Left hindlimb (tissue), 1 donor: ENCODE measurements around the gene ITPK1.

ENCODE experiments used
- DNase-seq: peaks from one replicate; pipeline ENCODE4 v3.0.0-alpha.2; 2018

The ITPK1 gene

GRCh38 chr14:93040982-93041381 lies 74.7 kb downstream of the ITPK1 start:
- no peak for DNase-seq

DNA sequence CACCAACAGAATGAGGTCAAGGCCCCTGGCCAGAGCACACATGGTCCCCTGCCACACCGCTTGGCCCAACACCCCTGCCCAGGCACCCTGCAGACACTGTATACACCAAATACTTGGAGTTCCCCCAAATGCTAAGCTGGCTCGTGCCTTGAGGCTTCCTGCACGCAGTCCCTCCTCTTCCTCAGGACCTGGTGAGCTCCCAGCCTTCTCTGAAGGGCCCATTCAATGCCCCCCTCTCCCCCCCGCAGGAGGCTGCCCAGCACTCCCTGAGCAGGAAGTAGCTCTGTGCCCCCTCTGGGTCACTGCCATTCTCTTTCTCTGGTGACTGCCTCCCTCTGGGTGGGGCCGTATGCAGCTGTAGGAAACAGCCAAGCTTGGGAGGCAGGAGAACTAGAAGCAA lies 75.3 kb downstream of the ITPK1 start:
- DNase-seq = no peak

DNA sequence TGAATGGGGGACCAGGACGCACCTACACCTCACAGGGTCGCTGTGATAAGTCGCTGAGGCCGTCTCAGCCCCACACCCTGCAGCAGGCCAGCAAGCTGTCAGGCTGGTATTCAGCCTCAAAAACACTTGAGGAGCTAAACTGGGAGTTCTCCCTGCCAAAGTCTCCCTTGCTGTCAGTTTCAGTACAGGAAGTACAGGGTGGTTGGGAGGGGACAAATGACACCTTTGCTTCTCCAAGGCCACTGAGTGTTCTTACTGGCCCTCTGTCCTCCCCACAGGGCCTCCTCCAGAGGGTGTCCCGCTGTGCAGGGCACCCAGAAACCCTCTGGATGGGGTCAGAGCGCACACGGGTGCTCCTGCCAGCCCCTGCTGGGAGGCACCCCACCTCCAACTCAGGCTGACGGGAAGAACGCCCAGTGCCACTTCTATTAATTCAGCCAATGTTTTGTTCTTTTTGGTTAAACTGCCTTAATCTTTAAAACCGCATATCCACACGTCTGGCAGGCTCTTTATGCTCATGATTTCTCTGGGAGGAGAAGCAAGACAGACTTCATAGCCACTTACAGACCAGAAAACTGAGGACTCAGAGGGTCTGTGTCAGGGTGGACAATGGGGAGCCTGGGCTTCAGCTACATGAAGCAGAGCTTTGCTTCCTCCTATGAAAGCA lies 75.9 kb downstream of the ITPK1 start:
- DNase-seq = no peak

GRCh38 chr14:93037351-93037750 lies 78.4 kb downstream of the ITPK1 start:
- no peak for DNase-seq

- no peak for DNase-seq
These were observed 78.9 kb downstream of the ITPK1 start for GRCh38 chr14:93036652-93037345.

GRCh38 chr14:93035917-93036651 lies 79.6 kb downstream of the ITPK1 start:
- DNase-seq = no peak

DNA sequence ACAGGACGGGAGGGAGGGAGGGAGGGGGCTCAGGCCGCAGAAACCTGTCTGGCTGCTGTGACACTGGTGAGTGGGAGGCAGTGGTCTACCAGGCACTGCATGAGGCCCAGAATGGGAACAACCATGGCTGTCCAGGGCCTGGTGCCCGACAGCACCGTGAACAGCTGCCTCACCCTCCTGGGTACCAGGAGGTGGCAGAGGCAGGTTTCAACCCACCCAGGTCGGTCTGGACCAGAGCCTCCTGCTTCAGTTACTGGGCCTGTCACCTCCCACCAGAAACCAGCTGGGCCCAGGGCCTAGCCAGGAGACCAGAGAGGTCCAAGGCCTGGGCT lies 80.2 kb downstream of the ITPK1 start:
- no peak for DNase-seq

- DNase-seq = no peak
These were observed 81.1 kb downstream of the ITPK1 start for GRCh38 chr14:93034671-93034994.

- no peak for DNase-seq
These were observed 81.6 kb downstream of the ITPK1 start for GRCh38 chr14:93033983-93034670.

DNA sequence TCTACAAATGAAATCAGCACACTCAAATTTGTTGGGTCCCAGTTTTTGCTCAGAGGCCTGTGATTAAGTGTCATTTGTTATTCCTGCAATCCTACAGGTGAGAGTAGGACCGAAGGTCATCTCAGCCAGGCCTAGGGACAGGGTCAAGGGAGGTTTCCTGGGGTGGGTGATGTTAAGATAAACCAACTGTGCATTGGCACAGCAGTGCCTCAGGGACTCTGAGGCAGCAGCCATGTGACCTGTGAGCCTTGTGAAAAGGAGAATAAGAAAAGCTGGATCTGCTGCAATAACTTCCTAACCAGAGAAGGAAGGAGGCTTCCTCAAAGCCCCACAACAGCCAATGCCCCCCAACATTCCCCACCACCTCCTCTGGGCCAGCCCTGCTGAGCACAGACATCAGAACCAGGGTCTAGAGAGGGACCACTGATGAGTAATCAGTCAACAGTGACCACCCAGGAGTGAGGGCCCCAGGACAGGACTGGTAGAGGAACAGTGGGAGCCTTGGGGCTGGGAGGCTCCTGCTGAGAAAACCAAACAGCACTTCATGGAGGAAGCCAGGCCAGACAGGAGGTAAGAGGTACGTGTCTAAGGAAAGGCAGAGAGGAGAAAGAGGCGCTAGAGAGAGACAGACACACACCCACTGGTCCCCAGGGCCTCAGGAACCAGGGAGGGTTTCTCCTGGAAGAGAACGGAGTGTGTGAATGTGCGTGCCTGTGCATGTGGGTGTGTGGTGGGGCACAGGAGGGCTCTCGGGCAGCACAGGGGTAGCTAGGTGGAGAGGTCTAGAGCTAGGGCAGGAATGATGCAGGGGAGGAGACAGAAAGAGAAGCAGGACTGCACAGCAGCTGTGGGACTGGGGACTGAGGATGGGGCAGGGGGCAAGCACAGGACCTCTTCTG lies 82.4 kb downstream of the ITPK1 start:
- no peak for DNase-seq

DNA sequence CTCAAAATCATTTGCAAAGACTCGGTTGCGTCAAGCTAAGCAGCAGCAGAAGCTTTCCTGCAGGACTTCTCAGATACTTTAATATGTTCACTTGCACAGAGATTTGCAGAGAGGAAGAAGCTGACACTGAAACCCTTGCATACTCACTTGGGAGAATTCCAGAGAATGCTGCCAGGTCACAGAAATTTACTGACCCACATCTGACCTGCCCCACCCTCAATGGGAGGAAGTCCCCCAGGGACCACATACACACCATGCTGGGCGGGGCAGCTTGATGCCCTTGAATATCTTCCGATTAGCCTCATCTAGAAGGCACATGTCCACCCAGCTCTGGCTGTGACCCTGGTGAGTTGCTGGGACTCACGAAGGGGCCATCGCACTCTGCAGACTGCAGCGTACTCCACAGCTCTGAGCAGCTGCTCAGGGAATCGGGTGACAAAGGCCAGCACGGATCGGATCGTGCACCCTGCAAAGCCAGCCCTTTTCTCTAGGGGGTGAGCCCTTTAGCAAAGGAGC lies 83.2 kb downstream of the ITPK1 start:
- no peak for DNase-seq

DNA sequence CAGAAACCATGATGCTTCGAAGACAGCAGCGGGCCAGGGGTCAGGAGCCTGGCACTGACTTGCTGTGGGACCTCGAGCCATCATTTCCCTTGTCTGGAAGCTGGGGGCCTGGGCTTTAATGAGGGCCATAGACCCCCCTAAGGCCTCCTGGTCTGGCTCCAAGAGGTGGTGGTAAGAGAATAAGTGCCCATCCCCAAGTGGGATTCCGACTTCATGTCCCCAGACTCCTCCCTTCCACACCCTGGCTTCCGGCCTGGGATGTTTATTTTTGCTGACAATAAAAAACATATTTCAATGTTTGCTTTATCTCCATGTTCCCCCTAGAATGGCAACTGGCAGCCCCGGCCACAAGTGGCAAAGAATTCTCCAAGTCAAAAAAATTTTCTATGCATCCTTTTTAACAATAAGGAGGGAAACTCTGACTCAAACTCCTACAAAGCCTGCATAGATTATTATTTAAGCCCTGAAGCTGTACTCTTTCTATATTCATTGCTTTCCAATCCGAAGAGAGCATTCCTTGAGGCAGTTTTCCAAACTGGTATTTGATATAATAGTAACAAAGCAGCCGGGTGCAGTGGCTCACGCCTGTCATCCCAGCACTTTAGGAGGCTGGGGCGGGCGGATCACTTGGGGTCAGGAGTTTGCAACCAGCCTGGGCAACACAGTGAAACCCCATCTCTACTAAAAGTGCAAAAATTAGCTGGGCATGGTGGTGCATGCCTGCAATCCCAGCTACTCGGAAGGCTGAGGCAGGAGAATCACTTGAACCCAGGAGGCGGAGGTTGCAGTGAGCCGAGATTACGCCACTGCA lies 84.0 kb downstream of the ITPK1 start:
- DNase-seq = no peak

DNA sequence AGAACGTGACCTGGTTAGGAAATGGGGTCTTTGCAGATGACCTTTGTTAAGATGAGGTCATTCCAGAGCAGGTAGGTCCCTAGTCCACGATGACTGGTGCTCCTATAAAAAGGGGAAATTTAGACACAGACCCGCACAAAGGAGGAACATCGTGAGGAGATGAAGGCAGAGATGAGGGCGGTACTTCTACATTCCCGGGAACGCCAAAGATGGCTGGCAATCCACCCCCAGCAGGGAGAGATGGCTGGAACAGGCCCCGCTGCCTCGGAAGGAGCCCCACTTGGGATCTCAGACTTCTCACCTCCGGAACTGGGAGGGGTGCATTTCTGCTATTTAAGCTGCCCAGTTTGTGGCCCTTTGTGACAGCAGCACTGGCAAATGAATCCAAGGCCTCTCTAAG lies 85.0 kb downstream of the ITPK1 start:
- no peak for DNase-seq

- DNase-seq = no peak
These were observed 85.7 kb downstream of the ITPK1 start for GRCh38 chr14:93029911-93030508.

DNA sequence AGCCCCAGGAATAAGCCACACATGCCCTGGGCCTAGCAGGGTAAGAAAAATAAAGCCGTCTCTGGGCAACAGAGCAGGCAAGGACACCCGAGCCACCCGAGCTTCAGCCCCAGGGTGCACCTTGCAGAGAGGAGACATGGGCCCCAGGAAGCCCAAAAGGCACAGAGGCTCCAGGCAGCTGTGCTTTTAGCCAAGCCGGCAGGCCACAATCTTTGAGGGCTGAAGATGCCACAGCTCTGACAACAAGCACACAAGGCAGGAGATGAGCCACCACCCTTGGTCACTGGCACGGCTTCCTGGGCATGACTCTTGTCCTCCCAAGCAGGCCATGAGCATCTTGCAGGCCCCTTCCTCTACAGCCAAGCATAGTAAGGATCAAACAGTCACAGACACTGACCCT lies 86.3 kb downstream of the ITPK1 start:
- DNase-seq = no peak

DNA sequence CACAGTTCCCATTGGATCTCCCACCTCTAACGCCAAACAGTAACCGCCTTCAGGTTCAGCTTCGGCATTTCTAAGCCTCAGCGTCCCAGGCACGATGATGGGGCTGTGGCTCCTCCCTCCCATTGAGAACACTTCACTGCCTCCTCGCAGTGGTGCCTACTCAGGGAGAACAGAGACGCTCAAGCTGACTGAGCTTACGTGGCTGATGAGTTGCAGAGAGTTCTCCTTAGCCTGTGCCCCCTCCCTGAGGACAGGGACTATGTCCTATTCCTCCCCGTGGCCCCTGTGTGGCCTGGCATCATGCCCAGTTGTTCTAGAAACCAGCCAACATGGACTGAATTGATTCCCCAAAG lies 87.0 kb downstream of the ITPK1 start:
- no peak for DNase-seq

GRCh38 chr14:93027810-93028723 lies 87.7 kb downstream of the ITPK1 start:
- no peak for DNase-seq

DNA sequence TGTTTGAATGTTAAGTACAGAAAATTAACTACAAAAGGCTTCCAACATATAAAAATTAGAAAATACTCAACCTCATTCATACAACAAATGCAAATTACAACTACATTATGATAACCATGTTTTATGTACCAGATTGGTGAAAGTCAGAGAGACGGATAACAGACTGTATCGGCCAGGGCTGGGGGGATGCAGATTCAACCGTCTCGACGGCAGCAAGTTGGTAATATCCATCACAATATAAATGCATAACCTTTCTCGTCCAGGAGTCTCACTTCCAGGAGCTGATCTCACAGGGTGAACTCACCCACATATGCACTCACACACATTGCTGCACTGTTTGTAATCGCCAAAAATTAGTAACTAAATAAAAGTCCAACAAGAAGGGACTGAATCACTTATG lies 89.4 kb downstream of the ITPK1 start:
- no peak for DNase-seq

DNA sequence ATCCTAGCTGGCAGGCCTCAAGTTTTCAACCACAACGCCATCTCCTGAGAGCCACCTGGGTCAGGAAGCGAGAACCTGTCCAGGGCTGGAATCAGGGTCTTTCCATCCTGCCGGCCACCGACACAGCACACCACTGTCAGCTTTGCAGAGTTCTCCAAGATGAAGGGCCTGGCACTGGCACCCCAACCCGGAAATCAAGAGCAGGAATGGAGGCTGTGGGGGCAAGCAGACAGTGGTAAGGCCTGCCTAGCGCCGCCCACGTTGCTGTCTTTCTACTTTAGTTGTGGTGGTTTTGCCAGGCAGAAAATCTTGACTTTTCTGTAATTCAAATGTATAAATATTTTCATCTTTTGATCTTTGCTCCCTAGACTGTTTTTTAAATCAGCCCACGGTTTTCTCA lies 90.7 kb downstream of the ITPK1 start:
- DNase-seq = no peak

- DNase-seq = no peak
These were observed 91.2 kb downstream of the ITPK1 start for GRCh38 chr14:93024493-93024892.
